Sigmoid colon (tissue), 7 donors: Measurements from ENCODE around the gene MACROD2. TPM values are rescaled to one million over a fixed set of nuclear protein-coding genes. Genes with fewer than 3 reads are reported as not detected.

Experiments
- DNase-seq: peaks from one replicate; pipeline ENCODE4 v3.0.0-alpha.2; 2019
- H3K27ac ChIP-seq, 4 donors: fragments of 200-600 bp; sonication (generic); one replicate each; pipeline ENCODE4 v1.5.1; 2016 to 2019; ENCODE audit warnings: mild to moderate bottlenecking in 1 of 4
- H3K27me3 ChIP-seq, 3 donors: fragments of 200-600 bp; sonication (generic); one replicate each; pipeline ENCODE4 v1.5.1; 2019; ENCODE audit warnings: mild to moderate bottlenecking in 1 of 3
- H3K36me3 ChIP-seq, 4 donors: fragments of 200-600 bp; sonication (generic); one replicate each; pipeline ENCODE4 v1.5.1; 2016 to 2019
- H3K4me1 ChIP-seq, 4 donors: fragments of 200-600 bp; sonication (generic); one replicate each; pipeline ENCODE4 v1.5.1; 2017 to 2019
- H3K4me3 ChIP-seq, 4 donors: fragments of 200-600 bp; sonication (generic); one replicate each; pipeline ENCODE4 v1.5.1; 2017 to 2019; ENCODE audit warnings: mild to moderate bottlenecking in 2 of 4, moderate library complexity in 1 of 4
- H3K9me3 ChIP-seq, 4 donors: fragments of 200-600 bp in 3 of 4; sonication (generic) in 3 of 4; one replicate each; pipeline versions ENCODE4 v1.5.1 to v1.6.1; 2013 to 2019
- CTCF ChIP-seq, 4 experiments: fragments of 450-650 bp in 3 of 4; fragments of 200-600 bp in 1 of 4; IDR thresholded peaks; one replicate each; pipeline ENCODE4 v1.5.1; 2016 to 2019; ENCODE audit warnings: antibody characterized with exemption in 4 of 4, mild to moderate bottlenecking in 3 of 4, moderate library complexity in 2 of 4
- EP300 ChIP-seq, 4 donors: sonication (generic); formaldehyde crosslinking; IDR thresholded peaks; one replicate each; pipeline ENCODE4 v1.6.1; 2017; ENCODE audit warnings: antibody characterized with exemption in 4 of 4
- POLR2A ChIP-seq, 2 donors: fragments of 450-650 bp; IDR thresholded peaks; one replicate each; pipeline ENCODE4 v1.6.1; 2016; ENCODE audit warnings: antibody characterized with exemption in 2 of 2, mild to moderate bottlenecking in 2 of 2, moderate library complexity in 2 of 2
- POLR2AphosphoS5 ChIP-seq, 4 donors: sonication (generic); formaldehyde crosslinking; IDR thresholded peaks; one replicate each; pipeline ENCODE4 v1.6.1; 2017; ENCODE audit warnings: antibody characterized with exemption in 4 of 4
- WGBS, 2 donors: extraction: QIAGEN DNeasy Blood & Tissue Kit; methylation state at CpG; one replicate each; pipeline ENCODE4 v1.1.7; 2013; 5-methylcytosine and 5-hydroxymethylcytosine counted together
- intact Hi-C: fragments of 100-400 bp; cut with DNase I; formaldehyde crosslinking; loops from one replicate; pipeline ENCODE4 v1.15.1; 2023
- polyA plus RNA-seq, 3 donors: library from polyadenylated mRNA; stranded (reverse); fragments of 200-250 nt; gene quantifications; one replicate each; pipeline ENCODE4 v1.2.3, GENCODE V29; 2013
- total RNA-seq, 4 donors: library from RNA; depleted of rRNA; stranded (reverse); fragments of >200 nt; gene quantifications; one replicate each; pipeline ENCODE4 v1.1.0, GENCODE V29; 2016
- donor health status: healthy with polysubstance abuse.
- donor health status: Bipolar disorder and iron deficiency.
- donor health status: healthy.

MACROD2 gene
- total and polyA plus RNA-seq, 7 donors = 1.2 to 22.4 (median 5.8) TPM

- Histone ChIP-seq H3K4me1 (no peaks in the 10 kb centered on the region), H3K36me3 (no peaks in the 10 kb centered on the region), H3K4me3 (no peak overlapping the region), H3K27ac (no peak overlapping the region), H3K9me3 (no peaks in the 10 kb centered on the region), H3K27me3 (no peaks in the 10 kb centered on the region)
- intact Hi-C loops = no loop called here
- TF ChIP-seq CTCF (IDR thresholded peaks at IDR 0.05) (no peak), POLR2AphosphoS5 (IDR thresholded peaks at IDR 0.05) (no peak), EP300 (IDR thresholded peaks at IDR 0.05) (no peak), POLR2A (IDR thresholded peaks at IDR 0.05) (no peak)
- no peak for DNase-seq
- 86 to 93% methylated on average over 5 of the region's 5 CpGs for WGBS, 2 donors
These were observed 766.6 kb downstream of the MACROD2 start for GRCh38 chr20:14761903-14762302.

- TF ChIP-seq POLR2AphosphoS5 (IDR thresholded peaks at IDR 0.05) (no peak), EP300 (IDR thresholded peaks at IDR 0.05) (no peak), POLR2A (IDR thresholded peaks at IDR 0.05) (no peak), CTCF (IDR thresholded peaks at IDR 0.05) (no peak)
- H3K27ac ChIP-seq = no peak overlapping the region
- no peaks in the 10 kb centered on the region for H3K27me3 ChIP-seq
- H3K4me3 ChIP-seq = no peak overlapping the region
- H3K4me1 ChIP-seq = no peaks in the 10 kb centered on the region
- intact Hi-C loops = no loop called here
- H3K9me3 ChIP-seq = no peaks in the 10 kb centered on the region
- DNase-seq = no peak
- 45 to 65% methylated on average over 6 of the region's 6 CpGs for WGBS, 2 donors
- no peaks in the 10 kb centered on the region for H3K36me3 ChIP-seq
These were observed 769.4 kb downstream of the MACROD2 start for GRCh38 chr20:14764511-14765369.

- no peak for DNase-seq
- no peak overlapping the region for H3K27ac ChIP-seq
- intact Hi-C loops = no loop called here
- H3K4me1 ChIP-seq = no peaks in the 10 kb centered on the region
- WGBS, 2 donors = 74 to 78% methylated on average over 3 of the region's 3 CpGs
- H3K4me3 ChIP-seq = no peak overlapping the region
- TF ChIP-seq POLR2AphosphoS5 (IDR thresholded peaks at IDR 0.05) = no peak
- no peak for TF ChIP-seq CTCF (IDR thresholded peaks at IDR 0.05)
- TF ChIP-seq EP300 (IDR thresholded peaks at IDR 0.05) = no peak
- TF ChIP-seq POLR2A (IDR thresholded peaks at IDR 0.05) = no peak
- H3K27me3 ChIP-seq = no peaks in the 10 kb centered on the region
- no peaks in the 10 kb centered on the region for H3K9me3 ChIP-seq
- H3K36me3 ChIP-seq = no peaks in the 10 kb centered on the region
These were observed 770.0 kb downstream of the MACROD2 start for GRCh38 chr20:14765370-14765701.

GRCh38 chr20:14773486-14773885 lies 778.2 kb downstream of the MACROD2 start:
- DNase-seq = no peak
- no peaks in the 10 kb centered on the region for H3K27me3 ChIP-seq
- H3K9me3 ChIP-seq = no peaks in the 10 kb centered on the region
- no peak overlapping the region for H3K27ac ChIP-seq
- H3K4me3 ChIP-seq = no peak overlapping the region
- TF ChIP-seq POLR2A (IDR thresholded peaks at IDR 0.05) (no peak), EP300 (IDR thresholded peaks at IDR 0.05) (no peak), POLR2AphosphoS5 (IDR thresholded peaks at IDR 0.05) (no peak), CTCF (IDR thresholded peaks at IDR 0.05) (no peak)
- intact Hi-C loops = no loop called here
- peaks cover 0 to 8% (median 2%) of the 10 kb centered on the region in 4 donors for H3K4me1 ChIP-seq
- H3K36me3 ChIP-seq = no peaks in the 10 kb centered on the region

- DNase-seq = no peak
- no peak overlapping the region for H3K4me3 ChIP-seq
- H3K36me3 ChIP-seq = no peaks in the 10 kb centered on the region
- 37 to 62% methylated on average over 2 of the region's 2 CpGs for WGBS, 2 donors
- intact Hi-C loops = no loop called here
- no peak overlapping the region for H3K27ac ChIP-seq
- H3K4me1 ChIP-seq = peaks cover 0 to 8% (median 2%) of the 10 kb centered on the region in 4 donors
- H3K27me3 ChIP-seq = no peaks in the 10 kb centered on the region
- TF ChIP-seq POLR2A (IDR thresholded peaks at IDR 0.05) (no peak), POLR2AphosphoS5 (IDR thresholded peaks at IDR 0.05) (no peak), EP300 (IDR thresholded peaks at IDR 0.05) (no peak), CTCF (IDR thresholded peaks at IDR 0.05) (no peak)
- no peaks in the 10 kb centered on the region for H3K9me3 ChIP-seq
These were observed 780.5 kb downstream of the MACROD2 start for GRCh38 chr20:14775778-14776177.
